Spinal cord (tissue), 10 donors: ENCODE data around the gene ZDHHC21. TPM values are rescaled to one million over a fixed set of nuclear protein-coding genes. Genes with fewer than 3 reads are reported as not detected.

Experiments
- DNase-seq, 6 donors: peaks; one replicate each; pipeline versions ENCODE4 v3.0.0 to v3.0.0-alpha.2; 2013 to 2015; ENCODE audit warnings: low spot score in 6 of 6, low read depth in 4 of 6
- H3K27ac ChIP-seq: one replicate; pipeline ENCODE4 v1.5.1; 2013; ENCODE audit warnings: low read depth, low read length, control low read depth
- H3K27me3 ChIP-seq: one replicate; pipeline ENCODE4 v1.6.1; 2013; ENCODE audit warnings: low read length; ENCODE audit not compliant: control insufficient read depth, insufficient read depth
- H3K36me3 ChIP-seq: one replicate; pipeline ENCODE4 v1.6.1; 2013; ENCODE audit warnings: low read length; ENCODE audit not compliant: control insufficient read depth, insufficient read depth
- H3K4me1 ChIP-seq: one replicate; pipeline ENCODE4 v1.6.1; 2013; ENCODE audit warnings: low read length; ENCODE audit not compliant: control insufficient read depth, insufficient read depth
- H3K4me3 ChIP-seq: one replicate; pipeline ENCODE4 v1.5.1; 2013; ENCODE audit warnings: low read depth, low read length, control low read depth
- H3K9me3 ChIP-seq: one replicate; pipeline ENCODE4 v1.6.1; 2013; ENCODE audit warnings: low read length; ENCODE audit not compliant: control insufficient read depth, insufficient read depth
- WGBS: methylation state at CpG from one replicate; pipeline ENCODE4 v1.1.5; 2013; ENCODE audit warnings: missing lambda C conversion rate; ENCODE audit not compliant: insufficient coverage; 5-methylcytosine and 5-hydroxymethylcytosine counted together
- long read RNA-seq, 4 donors: transcript quantifications; one replicate each; lab custom pipeline, GENCODE V29; 2026
- polyA plus RNA-seq, 2 donors: library from polyadenylated mRNA; unstranded; fragments of 120-200 nt; gene quantifications; one replicate each; pipeline ENCODE4 v1.2.1, GENCODE V29; 2013; ENCODE audit not compliant: insufficient read length in 2 of 2
- total RNA-seq, 2 donors: library from RNA; depleted of rRNA in 1 of 2; stranded (reverse); fragments of 120-200 nt in 1 of 2; fragments of >200 nt in 1 of 2; gene quantifications; one replicate each; pipeline versions ENCODE4 v1.2.3 to v1.2.4, GENCODE V29; 2013 to 2014
- donor health status: healthy.

Gene ZDHHC21
- total RNA-seq (10 to 100 TPM; 14.9 to 61.0 TPM), polyA plus RNA-seq (10 to 100 TPM; 14.5 to 20.3 TPM)
- long read RNA-seq, donor 1, full-length matches to known transcripts = 2 of 2 reads
- long read RNA-seq, donor 1, partial matches to known transcripts = 0 of 2 reads
- long read RNA-seq, donor 1, other reads (novel, unspliced or antisense) = 0 of 2 reads
- long read RNA-seq, donor 2 = 0 reads
- long read RNA-seq, donor 3, full-length matches to known transcripts = 1 of 1 reads
- long read RNA-seq, donor 3, partial matches to known transcripts = 0 of 1 reads
- long read RNA-seq, donor 3, other reads (novel, unspliced or antisense) = 0 of 1 reads
- long read RNA-seq, donor 4, partial matches to known transcripts = 5 of 5 reads
- long read RNA-seq, donor 4, other reads (novel, unspliced or antisense) = 0 of 5 reads

GRCh38 chr9:14693251-14693861 lies at the start of gene ZDHHC21:
TSS of gene ZDHHC21 (minus strand) at chr9:14693432. CDS start at chr9:14674340, 19,092 bp downstream.
- peak within 1 kb of the TSS; percentile 33 for H3K27ac ChIP-seq
- peak within 1 kb of the TSS; percentile 75 for H3K4me3 ChIP-seq
- peaks cover 6% of the 10 kb centered on the region for H3K36me3 ChIP-seq
- no peaks in the 10 kb centered on the region for H3K9me3 ChIP-seq
- H3K4me1 ChIP-seq = peaks cover 4% of the 10 kb centered on the region
- under 1% methylated on average over 50 of the region's 50 CpGs for WGBS
- no peaks in the 10 kb centered on the region for H3K27me3 ChIP-seq
- DNase-seq = peak; percentile 38 to 88 (median 48)

GRCh38 chr9:14741369-14741768 lies 48.1 kb upstream of the ZDHHC21 start:
- H3K36me3 ChIP-seq = no peaks in the 10 kb centered on the region
- no CpG with 5 or more reads among the region's 3 CpGs for WGBS
- H3K9me3 ChIP-seq = no peaks in the 10 kb centered on the region
- no peaks in the 10 kb centered on the region for H3K27me3 ChIP-seq
- H3K27ac ChIP-seq = no peak overlapping the region
- H3K4me1 ChIP-seq = no peaks in the 10 kb centered on the region
- no peak overlapping the region for H3K4me3 ChIP-seq
- no peak for DNase-seq

- Histone ChIP-seq H3K4me3 (no peak overlapping the region), H3K27me3 (no peaks in the 10 kb centered on the region), H3K9me3 (no peaks in the 10 kb centered on the region), H3K4me1 (no peaks in the 10 kb centered on the region), H3K27ac (no peak overlapping the region), H3K36me3 (no peaks in the 10 kb centered on the region)
- WGBS = no CpG with 5 or more reads among the region's 5 CpGs
- no peak for DNase-seq
These were observed 39.9 kb upstream of the ZDHHC21 start for GRCh38 chr9:14733133-14733532.

DNA sequence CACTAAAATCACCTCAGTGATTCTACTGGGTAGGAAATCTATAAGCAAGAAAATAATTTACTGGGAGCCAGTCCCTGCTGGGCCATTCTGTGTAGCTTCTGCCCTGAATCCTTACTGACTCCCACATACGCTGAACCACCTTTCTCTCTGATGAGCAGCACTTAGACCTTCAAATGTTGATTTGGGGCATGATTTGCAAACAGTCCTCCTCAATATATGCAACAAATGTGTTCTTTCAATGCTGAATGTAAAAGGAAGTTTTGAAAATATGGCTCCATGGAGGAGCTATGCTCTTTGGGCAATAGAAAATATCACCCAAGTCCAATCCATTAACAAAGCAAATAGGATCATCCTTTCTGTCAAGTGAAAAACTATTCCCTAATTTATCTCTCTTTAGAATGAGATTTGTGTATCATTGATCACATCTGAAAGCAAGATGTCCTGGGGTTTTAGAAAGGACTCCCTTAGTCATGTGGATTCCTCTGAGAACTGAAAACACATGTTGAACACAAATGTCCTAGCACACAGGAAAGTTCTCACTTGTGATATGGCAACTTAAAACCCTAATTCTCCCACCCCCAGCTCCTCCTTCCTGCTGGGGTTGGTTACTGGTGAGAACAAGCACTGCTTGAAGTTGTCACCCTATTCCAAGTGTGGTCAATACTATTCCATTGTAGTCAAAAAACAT lies 38.2 kb upstream of the ZDHHC21 start:
- no CpG with 5 or more reads among the region's 1 CpG for WGBS
- no peak for DNase-seq
- Histone ChIP-seq H3K4me3 (no peak overlapping the region), H3K27me3 (no peaks in the 10 kb centered on the region), H3K27ac (no peak overlapping the region), H3K4me1 (no peaks in the 10 kb centered on the region), H3K36me3 (no peaks in the 10 kb centered on the region), H3K9me3 (no peaks in the 10 kb centered on the region)

DNA sequence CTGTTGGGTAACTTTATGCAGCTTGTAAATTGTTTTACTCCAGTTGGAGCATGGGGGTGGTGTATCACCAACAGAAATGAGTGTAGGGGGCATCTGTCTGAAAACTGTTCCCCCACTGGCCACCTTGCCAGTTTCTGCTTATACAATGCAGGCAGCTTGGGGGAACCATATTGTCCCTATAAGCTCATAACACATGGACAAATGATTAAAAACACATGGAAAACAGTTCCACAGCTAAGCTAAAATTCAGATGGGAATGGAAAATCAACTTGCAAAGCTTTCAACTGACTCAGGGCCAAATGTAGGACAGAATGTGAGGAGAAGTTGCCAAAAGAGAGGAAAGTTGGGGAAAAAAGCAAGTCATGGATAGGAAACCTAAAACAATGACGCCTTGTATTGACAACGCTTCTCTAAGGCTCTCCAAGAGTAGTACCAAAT lies 37.2 kb upstream of the ZDHHC21 start:
- no peaks in the 10 kb centered on the region for H3K9me3 ChIP-seq
- no peak overlapping the region for H3K27ac ChIP-seq
- H3K36me3 ChIP-seq = no peaks in the 10 kb centered on the region
- H3K27me3 ChIP-seq = no peaks in the 10 kb centered on the region
- H3K4me1 ChIP-seq = no peaks in the 10 kb centered on the region
- peak in 1 of 6 donors; percentile 92 for DNase-seq
- WGBS = no CpG with 5 or more reads among the region's 2 CpGs
- H3K4me3 ChIP-seq = no peak overlapping the region

DNA sequence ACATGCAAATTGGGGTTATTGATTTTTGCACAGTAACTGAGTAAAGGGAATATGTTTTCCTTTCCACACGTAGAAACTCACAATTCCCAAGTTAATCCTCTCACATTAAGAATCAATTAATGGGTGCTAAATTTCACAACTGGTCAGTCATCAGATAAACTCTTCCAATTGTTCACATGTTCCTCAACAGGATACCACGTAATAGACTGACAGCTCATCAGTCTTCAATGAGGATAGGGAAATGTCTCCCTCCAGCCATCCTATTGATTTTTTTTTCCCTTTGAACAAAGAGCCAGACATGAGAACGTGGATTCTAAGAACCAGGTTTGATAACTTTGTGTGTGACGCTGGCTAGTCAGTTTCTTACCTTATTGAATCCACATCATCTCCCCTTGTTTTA lies 30.1 kb upstream of the ZDHHC21 start:
- WGBS = no CpG with 5 or more reads among the region's 4 CpGs
- H3K4me3 ChIP-seq = no peak overlapping the region
- no peaks in the 10 kb centered on the region for H3K9me3 ChIP-seq
- no peak overlapping the region for H3K27ac ChIP-seq
- DNase-seq = no peak
- H3K27me3 ChIP-seq = no peaks in the 10 kb centered on the region
- H3K4me1 ChIP-seq = no peaks in the 10 kb centered on the region
- H3K36me3 ChIP-seq = no peaks in the 10 kb centered on the region

GRCh38 chr9:14722391-14723035 lies 29.3 kb upstream of the ZDHHC21 start, which contains the start of gene CER1:
TSS of gene CER1 (minus strand) at chr9:14722733. CDS start at chr9:14722672, 61 bp downstream.
- Histone ChIP-seq H3K4me1 (no peaks in the 10 kb centered on the region), H3K36me3 (no peaks in the 10 kb centered on the region), H3K4me3 (no peak within 1 kb of the TSS), H3K27me3 (no peaks in the 10 kb centered on the region), H3K9me3 (no peaks in the 10 kb centered on the region), H3K27ac (no peak within 1 kb of the TSS)
- DNase-seq = peak in 2 of 6 donors; percentile 33 to 56
- 32% methylated on average over 7 of the region's 7 CpGs for WGBS

GRCh38 chr9:14719231-14719923 lies 26.1 kb upstream of the ZDHHC21 start:
- Histone ChIP-seq H3K4me1 (no peaks in the 10 kb centered on the region), H3K36me3 (no peaks in the 10 kb centered on the region), H3K27me3 (no peaks in the 10 kb centered on the region), H3K27ac (no peak overlapping the region), H3K4me3 (no peak overlapping the region), H3K9me3 (no peaks in the 10 kb centered on the region)
- DNase-seq = no peak
- 74% methylated on average over 4 of the region's 8 CpGs for WGBS

GRCh38 chr9:14715102-14715501 lies 21.9 kb upstream of the ZDHHC21 start:
- H3K4me1 ChIP-seq = no peaks in the 10 kb centered on the region

More at GRCh38 chr9:14715102-14715501, 21.9 kb upstream of the ZDHHC21 start:
- no peaks in the 10 kb centered on the region for H3K9me3 ChIP-seq
- H3K27me3 ChIP-seq = no peaks in the 10 kb centered on the region
- 100% methylated on average over 1 of the region's 4 CpGs for WGBS
- H3K4me3 ChIP-seq = no peak overlapping the region
- no peak for DNase-seq
- H3K27ac ChIP-seq = no peak overlapping the region
- no peaks in the 10 kb centered on the region for H3K36me3 ChIP-seq
